Right ventricle myocardium inferior (tissue), 1 donor: ENCODE data around the gene COQ4. TPM values are rescaled to one million over a fixed set of nuclear protein-coding genes. Genes with fewer than 3 reads are reported as not detected.
A peak's percentile ranks its signal among the peaks of the same experiment; 100 is the strongest.

Experiments used
- ATAC-seq: fragments of 200-7000 bp; cut with Tn5 transposase; one replicate; pipeline ENCODE4 v1.9.1; 2020; ENCODE audit warnings: mild to moderate bottlenecking, moderate library complexity
- DNase-seq: peaks from one replicate; pipeline ENCODE4 v3.0.0; 2021; ENCODE audit errors: missing footprints
- intact Hi-C: fragments of 100-400 bp; cut with DNase I; formaldehyde crosslinking; loops from one replicate; pipeline ENCODE4 v1.11.0; 2022
- total RNA-seq: library from RNA; stranded (reverse); fragmentation: NEBNext Ultra II Directional; extraction: Animal tissue kit (Norgen Biotek cat#: 25700); gene quantifications from one replicate; pipeline ENCODE4 v1.2.1, GENCODE V29; 2021
- donor health status: DM: no; HTN: yes; CAD: no; lungs with severe emphysema.

The COQ4 gene
- total RNA-seq, 1 donor from 2014 or later: 29.1 TPM

DNA sequence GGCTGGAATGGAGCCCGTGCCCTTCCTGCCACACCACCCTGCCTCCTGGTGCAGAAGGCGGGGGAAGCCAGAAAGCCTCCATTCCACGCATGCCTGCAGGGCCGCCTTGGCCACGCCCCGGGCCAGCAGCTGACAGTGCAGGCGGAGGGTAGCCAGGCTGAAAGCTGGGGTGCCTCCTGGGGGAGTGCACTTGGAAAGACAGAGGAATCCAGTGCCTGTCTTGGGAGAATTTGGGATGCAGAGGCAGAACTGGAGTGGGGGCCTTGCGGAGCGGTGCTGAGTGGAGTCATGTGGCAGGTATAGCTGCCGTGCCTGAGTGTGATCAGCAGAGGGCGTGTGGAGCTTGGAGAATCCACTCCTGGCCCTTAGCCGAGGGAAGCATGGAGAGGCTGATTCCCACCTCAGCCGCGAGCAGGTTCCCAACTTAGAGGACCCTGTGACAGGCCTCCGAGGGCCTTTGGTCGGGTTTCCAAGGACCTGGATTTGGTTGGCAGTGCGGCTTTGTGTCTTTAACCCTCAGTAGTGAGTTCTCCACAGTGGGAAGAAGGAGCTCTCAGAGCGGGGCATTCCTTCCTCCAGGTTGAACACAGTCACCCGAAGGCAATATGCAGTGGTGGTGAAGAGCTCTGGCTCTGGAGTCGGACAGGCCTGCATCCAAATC is 39.5 kb downstream of the COQ4 start:
- DNase-seq (peak; percentile 86), ATAC-seq (peak; percentile 91)
- intact Hi-C loops: loop anchor here (1.0 to 10.0 kb wide), 3 partner anchors 50 to 273 kb away; partner anchors contain the start of gene ODF2

DNA sequence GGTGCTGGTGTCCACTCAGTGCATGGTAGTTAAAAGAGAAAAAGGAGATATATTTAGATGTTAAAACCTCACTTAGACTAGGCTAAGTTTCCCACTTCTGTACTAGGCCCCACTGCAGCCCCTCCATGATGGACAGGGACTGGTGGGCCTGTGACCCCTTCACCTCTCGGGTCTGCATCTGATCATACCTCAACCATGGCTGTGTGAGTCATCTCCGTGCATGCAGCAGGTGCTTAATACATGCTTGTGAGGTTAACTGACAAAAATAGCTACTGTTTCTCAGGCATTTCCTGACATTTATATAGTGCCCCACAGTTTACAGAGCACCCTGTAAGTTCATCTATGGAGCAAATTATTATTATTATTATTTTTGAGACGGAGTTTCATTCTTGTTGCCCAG is 40.1 kb downstream of the COQ4 start:
- DNase-seq (no peak), ATAC-seq (no peak)
- intact Hi-C loops: loop anchor here (1.0 to 10.0 kb wide), 3 partner anchors 50 to 272 kb away; partner anchors contain the start of gene ODF2

DNA sequence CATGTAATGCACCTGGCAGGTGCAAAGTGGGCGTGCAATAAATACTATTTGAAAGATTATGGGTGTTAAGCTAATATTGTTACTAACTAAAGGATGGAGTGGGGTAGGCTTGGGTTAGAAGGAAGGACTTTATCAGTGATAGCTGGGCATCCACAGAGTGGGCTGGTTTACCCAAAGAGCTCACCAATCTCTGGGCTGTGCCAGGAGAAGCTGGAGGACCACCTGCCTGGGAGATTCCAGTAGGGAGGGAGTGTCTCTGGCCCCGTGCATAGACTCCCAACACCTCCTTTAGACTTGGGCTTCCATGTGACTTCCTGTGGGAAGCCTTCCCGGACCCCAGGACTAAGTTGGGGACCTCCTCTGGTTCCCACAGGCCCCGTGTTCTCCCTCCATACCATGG is 42.9 kb downstream of the COQ4 start:
- intact Hi-C loops: loop anchor here (10.0 kb wide), 1 partner anchor 269 kb away; no protein-coding TSS in a partner anchor
- DNase-seq (no peak), ATAC-seq (no peak)

GRCh38 chr9:128369024-128369706 is 46.5 kb downstream of the COQ4 start:
- intact Hi-C loops: loop anchor here (10.0 kb wide), 1 partner anchor 266 kb away; no protein-coding TSS in a partner anchor
- ATAC-seq: no peak
- DNase-seq: no peak

GRCh38 chr9:128370367-128370751 is 47.7 kb downstream of the COQ4 start:
- intact Hi-C loops: loop anchor here (5.0 kb wide), 1 partner anchor 37 kb away; no protein-coding TSS in a partner anchor
- ATAC-seq (no peak), DNase-seq (no peak)

DNA sequence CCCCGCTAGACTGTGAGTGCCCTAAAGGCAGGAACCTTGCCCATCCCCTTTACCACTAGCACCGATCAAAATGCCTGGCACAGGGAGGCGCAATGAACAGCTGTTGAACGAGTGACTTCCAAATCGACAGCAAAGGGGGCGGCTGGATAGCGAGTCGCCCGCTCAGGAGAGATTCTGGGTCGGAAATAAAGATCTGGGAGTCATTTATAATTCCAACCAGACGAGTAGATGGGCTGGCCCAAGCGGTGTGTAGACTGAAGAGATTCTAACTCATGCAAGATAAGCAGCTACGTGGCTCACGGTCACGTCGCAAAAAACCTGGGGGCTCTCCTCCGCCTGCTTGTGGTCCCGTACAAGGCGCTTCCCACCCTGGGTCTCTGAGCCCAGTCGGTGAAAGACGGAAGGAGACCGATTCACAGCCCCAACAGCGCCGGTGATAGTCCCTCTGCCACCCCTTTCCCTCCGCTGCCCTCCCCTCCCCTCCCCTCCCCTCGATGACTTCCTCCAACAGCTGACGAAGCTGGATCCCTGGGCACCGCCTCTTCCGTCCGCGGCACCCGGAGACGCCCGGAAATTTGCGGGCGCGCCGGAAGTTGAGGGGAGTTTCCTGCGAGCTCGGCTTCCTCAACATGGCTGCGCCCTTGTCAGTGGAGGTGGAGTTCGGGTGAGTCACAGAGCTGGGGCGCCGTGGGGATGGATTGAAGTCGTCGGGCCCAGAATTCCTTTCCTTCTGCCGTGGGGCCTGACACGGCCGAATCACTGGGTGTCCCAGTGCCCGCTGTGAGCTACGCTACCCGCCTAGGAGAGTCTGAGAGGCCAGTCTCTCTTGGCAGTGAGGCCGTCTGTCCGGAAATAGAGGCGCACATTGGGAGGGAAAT is 48.4 kb downstream of the COQ4 start, which contains the start of gene URM1:
URM1 (plus strand) TSS at position 623 of the 878 bp plus-strand sequence; CDS start at position 630, 7 bp downstream.
- ATAC-seq (peak; percentile 97), DNase-seq (peak; percentile 98)
- intact Hi-C loops: loop anchor here (5.0 kb wide), 1 partner anchor 36 kb away; no protein-coding TSS in a partner anchor

DNA sequence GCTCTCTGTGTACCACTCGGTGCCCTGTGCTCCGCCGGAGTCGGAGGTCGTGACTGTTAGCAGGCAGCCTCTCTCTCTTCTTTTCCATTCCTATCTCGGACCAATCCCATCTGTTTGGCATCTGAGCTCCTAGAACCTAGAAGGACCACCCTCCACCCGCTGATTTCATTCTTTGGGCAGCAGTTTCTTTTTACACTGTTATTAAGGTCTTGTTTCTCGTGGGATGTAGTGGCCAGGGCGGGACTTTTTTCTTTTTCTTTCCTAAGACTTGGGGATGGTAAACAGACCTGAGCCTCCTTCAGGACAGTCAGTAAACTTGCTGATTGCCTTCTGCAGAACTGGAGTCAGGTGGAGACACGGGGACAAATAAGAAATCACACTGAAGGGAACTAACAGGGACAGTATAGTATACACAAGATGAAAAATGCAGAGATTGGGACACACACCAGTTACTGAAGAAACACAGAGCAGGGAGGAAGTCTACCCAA is 49.0 kb downstream of the COQ4 start:
- DNase-seq (no peak), ATAC-seq (no peak)
- intact Hi-C loops: loop anchor here (5.0 kb wide), 1 partner anchor 36 kb away; no protein-coding TSS in a partner anchor

DNA sequence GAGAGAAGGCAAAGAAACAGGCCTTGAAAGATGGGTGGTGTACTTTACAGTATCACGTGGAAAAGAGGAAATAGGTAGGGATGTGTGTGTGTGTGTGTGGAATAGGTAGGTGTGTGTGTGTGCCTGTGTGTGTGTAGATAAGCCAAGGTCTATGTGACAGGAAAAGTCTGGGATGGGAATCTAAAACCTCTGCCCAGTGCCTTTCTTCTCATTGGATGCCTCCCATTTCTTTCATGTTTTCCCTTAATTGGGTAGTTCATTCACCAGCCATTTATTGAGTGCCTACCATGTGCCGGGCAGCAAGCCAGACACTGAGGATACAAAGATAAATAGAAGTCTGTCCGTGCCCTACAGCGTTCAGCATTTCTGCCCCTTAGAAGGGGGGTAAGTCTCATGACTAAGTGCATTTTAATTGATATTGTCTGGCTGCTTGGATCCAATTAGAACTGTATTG is 49.6 kb downstream of the COQ4 start:
- no peak for ATAC-seq
- intact Hi-C loops: loop anchor here (5.0 kb wide), 1 partner anchor 35 kb away; no protein-coding TSS in a partner anchor

GRCh38 chr9:128372784-128373183 is 50.1 kb downstream of the COQ4 start:
- DNase-seq: no peak
- intact Hi-C loops: loop anchor here (5.0 kb wide), 1 partner anchor 35 kb away; no protein-coding TSS in a partner anchor
- no peak for ATAC-seq

More for the DNA sequence above, 49.6 kb downstream of the COQ4 start:
- no peak for DNase-seq

DNA sequence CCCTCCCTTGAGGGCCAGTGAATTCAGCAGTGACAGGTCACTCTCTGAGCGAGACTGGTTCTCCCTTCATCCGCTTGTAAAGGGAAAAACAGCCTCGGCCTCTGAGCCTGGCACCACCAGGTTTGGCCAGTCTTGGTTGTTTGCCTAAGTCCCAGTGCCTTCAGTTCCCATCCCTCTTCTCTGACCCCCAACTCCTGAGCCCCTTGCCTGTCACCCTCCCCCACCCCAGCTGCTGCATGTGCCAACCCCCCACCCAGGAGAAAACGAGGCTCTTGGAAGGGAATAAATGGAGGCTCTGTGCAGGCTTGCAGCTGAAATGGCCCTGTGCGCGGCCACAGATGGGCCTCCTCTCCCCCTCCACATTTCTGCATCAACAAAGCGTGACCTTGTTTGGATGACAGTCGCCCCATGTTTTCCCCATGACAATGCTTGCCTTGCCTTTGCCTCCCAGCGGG is 51.6 kb downstream of the COQ4 start:
- DNase-seq (no peak), ATAC-seq (no peak)
- intact Hi-C loops: loop anchor here (5.0 kb wide), 1 partner anchor 33 kb away; no protein-coding TSS in a partner anchor

- intact Hi-C loops: no loop called here
- DNase-seq: no peak
- no peak for ATAC-seq
Observed at GRCh38 chr9:128375865-128376264, 53.2 kb downstream of the COQ4 start.

DNA sequence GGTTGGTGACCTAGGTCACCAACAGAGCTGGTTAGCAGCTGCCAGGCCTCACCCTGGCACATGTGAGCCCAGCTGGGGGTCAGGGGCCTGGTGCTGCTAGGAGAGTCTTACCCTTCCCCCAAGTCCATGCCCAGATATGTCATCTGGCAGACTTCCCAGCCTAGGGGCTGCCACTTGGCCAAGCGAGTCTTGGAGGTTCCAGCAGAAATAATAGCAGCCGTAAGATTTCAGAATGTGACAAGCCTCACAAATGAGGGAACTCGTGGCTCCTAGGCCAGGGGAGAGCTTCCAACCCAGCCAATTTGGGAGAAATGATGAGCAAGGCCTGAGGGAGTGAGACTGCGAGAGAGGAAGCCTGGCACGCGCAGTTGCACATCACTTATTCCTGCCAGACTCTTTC is 59.6 kb downstream of the COQ4 start:
- DNase-seq (no peak), ATAC-seq (no peak)
- intact Hi-C loops: no loop called here

DNA sequence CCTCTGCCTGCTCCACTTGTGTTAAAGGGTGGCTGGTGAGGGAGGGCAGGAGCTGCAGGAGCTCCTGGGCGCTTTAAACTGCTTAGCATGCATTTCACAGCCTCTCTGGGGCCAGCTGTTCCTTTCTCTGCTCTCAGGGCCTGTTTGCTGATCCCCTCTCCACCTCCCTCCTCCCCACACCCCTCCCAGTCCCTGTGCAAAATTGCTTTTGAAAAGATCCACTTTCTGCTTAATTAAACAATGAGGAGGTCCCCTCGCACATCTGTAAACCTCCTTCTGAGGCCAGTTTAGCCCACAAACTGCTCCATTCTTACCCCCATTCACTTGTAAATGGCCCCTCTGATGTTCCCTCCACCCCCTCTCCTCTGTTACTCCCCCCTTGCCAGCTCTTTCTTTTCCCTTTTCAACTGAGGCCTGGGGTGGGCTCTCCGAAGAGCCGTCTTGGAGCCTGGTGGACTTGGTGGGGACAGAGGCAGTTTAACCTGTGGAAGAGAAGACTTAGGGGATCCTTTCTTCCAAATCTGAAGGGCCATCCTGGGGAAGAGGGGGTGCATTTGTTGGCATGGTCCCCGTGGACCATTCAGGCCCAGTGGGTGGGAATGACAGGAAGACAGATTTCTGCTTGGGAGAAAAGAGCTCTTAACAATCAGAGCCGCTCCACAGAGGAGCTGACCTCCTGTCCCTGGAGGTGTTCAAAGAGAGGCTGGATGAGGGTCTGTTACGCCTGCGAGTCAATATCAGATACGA is 60.5 kb downstream of the COQ4 start:
- ATAC-seq (no peak), DNase-seq (no peak)
- intact Hi-C loops: no loop called here

Other genes starting within 250 kb of the COQ4 start
- 158 TPM for gene PTGES2, start 195.1 kb upstream of the COQ4 start, total RNA-seq
- not detected for gene LCN2, start 173.4 kb upstream of the COQ4 start, total RNA-seq
- 36.1 TPM for gene BBLN, start 162.6 kb upstream of the COQ4 start, total RNA-seq
- 69.3 TPM for gene CIZ1, start 131.3 kb upstream of the COQ4 start, total RNA-seq
- gene DNM1, start 119.5 kb upstream of the COQ4 start, total RNA-seq: 6.1 TPM
- 76.4 TPM for gene GOLGA2, start 46.8 kb upstream of the COQ4 start, total RNA-seq
- 14.9 TPM for gene SWI5, start 46.6 kb upstream of the COQ4 start, total RNA-seq
- gene TRUB2, start 392 bp upstream of the COQ4 start, total RNA-seq: 37.4 TPM
- gene SLC27A4, start 17.7 kb downstream of the COQ4 start, total RNA-seq: 19.2 TPM
- gene URM1, start 48.5 kb downstream of the COQ4 start, total RNA-seq: 52.9 TPM
- gene CERCAM, start 98.0 kb downstream of the COQ4 start, total RNA-seq: 7.8 TPM
- gene ODF2, start 133.2 kb downstream of the COQ4 start, total RNA-seq: 10.8 TPM
- gene GLE1, start 181.9 kb downstream of the COQ4 start, total RNA-seq: 19.5 TPM
- 247 TPM for gene SPTAN1, start 229.7 kb downstream of the COQ4 start, total RNA-seq